ENCODE results near the gene IER3. TPM values are rescaled to one million over a fixed set of nuclear protein-coding genes. Genes with fewer than 3 reads are reported as not detected.
A peak's percentile ranks its signal among the peaks of the same experiment; 100 is the strongest.

Gene IER3
- total and polyA plus RNA-seq, 9 of the 15 experiments (the other 6 are each of a cell fraction or from before 2014, with no cell fraction given): 1.5 to 30.0 (median 11.5) TPM

GRCh38 chr6:30719791-30720737 is 24.3 kb downstream of the IER3 start, which contains the start of gene TUBB (continued):
- TF ChIP-seq ARID3A (IDR thresholded peaks at IDR 0.05; ENCODE audit: borderline replicate concordance, low read depth, low read length) (0 out of 2 replicates have a peak, but pooled peaks have one; percentile 27), ZNF3 (CRISPR knock-in tag; IDR thresholded peaks at IDR 0.05) (no peak), PREB (CRISPR knock-in tag; IDR thresholded peaks at IDR 0.05) (peak; percentile 29; the same call in 1 of the 2 replicates), MTA1 (IDR thresholded peaks at IDR 0.05; ENCODE audit: borderline replicate concordance) (peak; percentile 58; the same call in 1 of the 2 replicates), MNT (conservative IDR thresholded peaks at IDR 0.05) (peak; percentile 81 to 87), SUPT5H (IDR thresholded peaks at IDR 0.05) (peak; percentile 99), ZNF395 (CRISPR knock-in tag; IDR thresholded peaks at IDR 0.05) (no peak), KAT8 (IDR thresholded peaks at IDR 0.05; ENCODE audit: low read depth) (no peak), CCAR2 (IDR thresholded peaks at IDR 0.05; ENCODE audit: low read depth, low read length) (no peak), HMGXB4 (CRISPR knock-in tag; IDR thresholded peaks at IDR 0.05) (peak; percentile 19; the same call in 1 of the 2 replicates), ZBTB8A (IDR thresholded peaks at IDR 0.05; ENCODE audit: partially characterized antibody) (no peak), PTBP1 (IDR thresholded peaks at IDR 0.05; ENCODE audit: low read depth, low read length) (no peak), ZNF785 (CRISPR knock-in tag; IDR thresholded peaks at IDR 0.05) (no peak), IRF1 (CRISPR knock-in tag; IDR thresholded peaks at IDR 0.05; ENCODE audit: borderline replicate concordance) (no peak), SNRNP70 (optimal IDR thresholded peaks at IDR 0.05; ENCODE audit: low read depth, low read length) (no peak)
